ENCODE measurements around the gene SHROOM4.

The SHROOM4 gene

GRCh38 chrX:50813843-50814661 is at the start of gene SHROOM4:
Gene SHROOM4 (minus strand): TSS chrX:50814194. CDS start chrX:50814018, 176 bp downstream.
- DNase-seq: no peak

GRCh38 chrX:50863471-50863870 is 49.5 kb upstream of the SHROOM4 start:
- DNase-seq: no peak

GRCh38 chrX:50860518-50860917 is 46.5 kb upstream of the SHROOM4 start:
- DNase-seq: no peak

- DNase-seq: no peak
Observed at GRCh38 chrX:50858548-50858947, 44.6 kb upstream of the SHROOM4 start.

- DNase-seq: no peak
Observed at GRCh38 chrX:50853399-50853798, 39.4 kb upstream of the SHROOM4 start.

- no peak for DNase-seq
Observed at GRCh38 chrX:50852524-50852923, 38.5 kb upstream of the SHROOM4 start.

- DNase-seq: no peak
Observed at GRCh38 chrX:50842221-50842620, 28.2 kb upstream of the SHROOM4 start.

- no peak for DNase-seq
Observed at GRCh38 chrX:50839730-50840129, 25.7 kb upstream of the SHROOM4 start.

- DNase-seq: no peak
Observed at GRCh38 chrX:50838820-50839600, 25.0 kb upstream of the SHROOM4 start.

- DNase-seq: no peak
Observed at GRCh38 chrX:50827996-50828395, 14.0 kb upstream of the SHROOM4 start.

GRCh38 chrX:50825825-50826224 is 11.8 kb upstream of the SHROOM4 start:
- no peak for DNase-seq

GRCh38 chrX:50818986-50819385 is 5.0 kb upstream of the SHROOM4 start:
- DNase-seq: no peak

- no peak for DNase-seq
Observed at GRCh38 chrX:50815120-50815519, 1.1 kb upstream of the SHROOM4 start.

GRCh38 chrX:50814701-50815100 is 707 bp upstream of the SHROOM4 start:
- DNase-seq: no peak

- DNase-seq: no peak
Observed at GRCh38 chrX:50812995-50813842, 775 bp downstream of the SHROOM4 start.

- no peak for DNase-seq
Observed at GRCh38 chrX:50805276-50805675, 8.7 kb downstream of the SHROOM4 start.

- no peak for DNase-seq
Observed at GRCh38 chrX:50801135-50801534, 12.9 kb downstream of the SHROOM4 start.

- no peak for DNase-seq
Observed at GRCh38 chrX:50799531-50799961, 14.4 kb downstream of the SHROOM4 start.

- no peak for DNase-seq
Observed at GRCh38 chrX:50798783-50799182, 15.2 kb downstream of the SHROOM4 start.

GRCh38 chrX:50787099-50787498 is 26.9 kb downstream of the SHROOM4 start:
- DNase-seq: no peak

GRCh38 chrX:50780144-50780543 is 33.9 kb downstream of the SHROOM4 start:
- no peak for DNase-seq

GRCh38 chrX:50779694-50780093 is 34.3 kb downstream of the SHROOM4 start:
- no peak for DNase-seq

GRCh38 chrX:50778272-50778671 is 35.7 kb downstream of the SHROOM4 start:
- no peak for DNase-seq

All from activated gamma-delta T cell treated with Interleukin-2 at 50 U/mL for 16 hours (primary cell).